ENCODE data around the gene CELF5. TPM values are rescaled to one million over a fixed set of nuclear protein-coding genes. Genes with fewer than 3 reads are reported as not detected.

Gene CELF5
- total RNA-seq, 2 donors from 2014 or later = 2.6 to 3.5 TPM

DNA sequence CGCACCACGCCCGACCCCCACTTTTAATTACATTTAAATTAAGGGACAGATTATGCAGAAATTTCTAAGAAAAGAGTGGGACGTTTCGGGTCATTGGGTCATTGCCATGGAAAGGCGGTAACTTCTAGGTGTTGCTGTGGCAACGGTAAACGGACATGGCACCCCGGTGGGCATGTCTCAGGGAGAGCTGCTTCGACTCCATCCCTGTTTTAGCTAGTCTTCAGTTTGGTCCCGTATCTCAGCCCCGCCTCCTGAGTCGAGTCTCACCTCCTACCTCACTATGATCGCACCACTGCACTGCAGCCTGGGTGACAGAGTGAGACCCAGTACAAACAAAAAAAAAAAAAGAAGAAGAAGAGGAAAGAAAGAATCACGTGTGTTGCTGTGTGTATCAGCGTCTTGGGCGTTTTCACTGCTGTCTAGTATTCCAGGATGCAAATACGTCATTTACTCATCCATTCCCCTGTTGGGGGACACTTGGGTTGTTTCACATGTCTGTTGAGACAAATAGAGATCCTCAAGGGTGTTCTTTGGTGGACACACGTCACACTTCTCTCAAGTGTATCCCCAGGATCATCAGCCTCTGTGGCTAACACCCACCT lies 41.7 kb downstream of the CELF5 start:
- Mint-ChIP-seq H3K9me3 (peaks cover 14% of the 10 kb centered on the region), H3K27me3 (ENCODE audit: insufficient read depth) (peaks cover 34% of the 10 kb centered on the region), H3K4me3 (no peak overlapping the region), H3K27ac (no peak overlapping the region), H3K4me1 (no peaks in the 10 kb centered on the region), H3K36me3 (ENCODE audit: low read depth) (no peaks in the 10 kb centered on the region)
- 79 to 87% methylated on average over 14 to 19 of the region's 19 CpGs for WGBS, 2 experiments (ENCODE audit: insufficient coverage in 1 of 2, insufficient read length in 1 of 2)
- H3K4me3 ChIP-seq (ENCODE audit: low read length) = no peak overlapping the region
- TF ChIP-seq, protein P1, sequence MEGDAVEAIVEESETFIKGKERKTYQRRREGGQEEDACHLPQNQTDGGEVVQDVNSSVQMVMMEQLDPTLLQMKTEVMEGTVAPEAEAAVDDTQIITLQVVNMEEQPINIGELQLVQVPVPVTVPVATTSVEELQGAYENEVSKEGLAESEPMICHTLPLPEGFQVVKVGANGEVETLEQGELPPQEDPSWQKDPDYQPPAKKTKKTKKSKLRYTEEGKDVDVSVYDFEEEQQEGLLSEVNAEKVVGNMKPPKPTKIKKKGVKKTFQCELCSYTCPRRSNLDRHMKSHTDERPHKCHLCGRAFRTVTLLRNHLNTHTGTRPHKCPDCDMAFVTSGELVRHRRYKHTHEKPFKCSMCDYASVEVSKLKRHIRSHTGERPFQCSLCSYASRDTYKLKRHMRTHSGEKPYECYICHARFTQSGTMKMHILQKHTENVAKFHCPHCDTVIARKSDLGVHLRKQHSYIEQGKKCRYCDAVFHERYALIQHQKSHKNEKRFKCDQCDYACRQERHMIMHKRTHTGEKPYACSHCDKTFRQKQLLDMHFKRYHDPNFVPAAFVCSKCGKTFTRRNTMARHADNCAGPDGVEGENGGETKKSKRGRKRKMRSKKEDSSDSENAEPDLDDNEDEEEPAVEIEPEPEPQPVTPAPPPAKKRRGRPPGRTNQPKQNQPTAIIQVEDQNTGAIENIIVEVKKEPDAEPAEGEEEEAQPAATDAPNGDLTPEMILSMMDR (conservative IDR thresholded peaks at IDR 0.05) = no peak
- H3K9me3 ChIP-seq (ENCODE audit: control insufficient read depth, low read length) = no peaks in the 10 kb centered on the region
- no peaks in the 10 kb centered on the region for H3K36me3 ChIP-seq (ENCODE audit: control insufficient read depth, insufficient read depth, low read length)
- DNase-seq = no peak
- H3K27me3 ChIP-seq (ENCODE audit: control insufficient read depth, insufficient read depth, low read length, poor library complexity, severe bottlenecking) = peaks cover 8% of the 10 kb centered on the region
- H3K9ac ChIP-seq (ENCODE audit: extremely low read depth, low read length, poor library complexity, severe bottlenecking) = no peak overlapping the region
- H3K27ac ChIP-seq (ENCODE audit: low read depth, low read length) = no peak overlapping the region
- no peaks in the 10 kb centered on the region for H3K4me1 ChIP-seq (ENCODE audit: control insufficient read depth, insufficient read depth, low read length)

DNA sequence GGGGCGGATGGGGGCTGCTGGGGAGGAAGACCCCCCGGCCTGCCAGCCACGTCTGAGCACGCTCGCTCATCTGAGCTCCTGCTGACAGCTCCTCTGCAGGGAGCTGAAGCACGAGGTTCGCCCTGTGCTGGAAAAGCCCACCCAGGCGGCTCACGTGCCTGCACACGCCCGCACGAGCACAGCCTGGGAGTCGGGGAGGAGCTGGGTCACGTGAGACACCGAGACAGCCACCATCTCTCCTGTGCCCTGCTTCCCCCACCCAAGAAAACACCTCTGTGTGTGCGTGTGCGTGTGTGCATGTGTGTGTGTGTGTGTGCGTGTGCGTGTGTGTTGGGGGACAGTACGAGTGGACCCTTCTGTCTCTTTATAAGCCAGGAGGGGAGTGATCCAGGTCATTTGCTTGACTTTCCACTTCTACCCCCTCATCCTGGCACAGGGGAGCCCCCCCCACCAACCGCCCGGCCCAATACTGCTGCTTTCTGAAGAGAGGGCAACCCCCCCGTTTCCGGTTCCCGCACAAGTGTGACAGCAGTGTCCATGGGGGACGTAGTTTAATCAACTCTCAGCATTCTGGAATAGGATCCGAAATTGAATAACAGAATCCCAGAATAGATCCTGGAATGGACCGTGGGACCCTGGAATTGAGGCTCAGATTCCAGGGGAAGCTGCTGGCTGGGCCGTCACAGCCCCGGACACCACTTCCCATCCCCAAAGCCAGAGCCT lies 42.5 kb downstream of the CELF5 start:
- no peak overlapping the region for H3K9ac ChIP-seq (ENCODE audit: extremely low read depth, low read length, poor library complexity, severe bottlenecking)
- no peak overlapping the region for H3K4me3 ChIP-seq (ENCODE audit: low read length)
- H3K9me3 Mint-ChIP-seq = peaks cover 14% of the 10 kb centered on the region
- no peak for DNase-seq
- no peaks in the 10 kb centered on the region for H3K4me1 ChIP-seq (ENCODE audit: control insufficient read depth, insufficient read depth, low read length)
- no peaks in the 10 kb centered on the region for H3K4me1 Mint-ChIP-seq
- 58 to 74% methylated on average over 12 to 30 of the region's 30 CpGs for WGBS, 2 experiments (ENCODE audit: insufficient coverage in 1 of 2, insufficient read length in 1 of 2)
- H3K27me3 ChIP-seq (ENCODE audit: control insufficient read depth, insufficient read depth, low read length, poor library complexity, severe bottlenecking) = peaks cover 8% of the 10 kb centered on the region
- no peak overlapping the region for H3K27ac Mint-ChIP-seq
- H3K9me3 ChIP-seq (ENCODE audit: control insufficient read depth, low read length) = no peaks in the 10 kb centered on the region
- H3K27me3 Mint-ChIP-seq (ENCODE audit: insufficient read depth) = peaks cover 42% of the 10 kb centered on the region
- TF ChIP-seq, protein P1 (conservative IDR thresholded peaks at IDR 0.05) = no peak
- H3K36me3 Mint-ChIP-seq (ENCODE audit: low read depth) = no peaks in the 10 kb centered on the region
- no peak overlapping the region for H3K4me3 Mint-ChIP-seq
- H3K27ac ChIP-seq (ENCODE audit: low read depth, low read length) = no peak overlapping the region
- H3K36me3 ChIP-seq (ENCODE audit: control insufficient read depth, insufficient read depth, low read length) = no peaks in the 10 kb centered on the region

DNA sequence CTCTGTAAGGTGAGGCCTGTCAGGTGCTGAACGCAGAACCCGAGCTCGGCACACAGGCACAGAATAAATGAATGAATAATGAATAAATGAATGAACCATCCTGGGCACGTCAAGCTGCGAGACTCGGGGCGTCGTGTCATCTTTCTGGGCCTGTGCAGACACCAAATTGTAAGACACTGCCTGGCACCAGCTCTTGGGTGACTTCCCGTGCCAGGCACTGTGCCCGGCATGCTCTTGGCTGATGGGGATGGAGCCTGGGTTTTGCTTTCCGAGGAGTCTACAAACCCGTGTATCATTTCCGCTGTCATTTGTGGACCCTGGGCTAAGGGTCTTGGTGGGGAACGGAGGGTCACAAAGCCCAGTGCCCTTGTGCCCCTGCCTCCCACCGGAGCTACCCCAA lies 43.9 kb downstream of the CELF5 start:
- Histone ChIP-seq H3K4me3 (ENCODE audit: low read length) (no peak overlapping the region), H3K36me3 (ENCODE audit: control insufficient read depth, insufficient read depth, low read length) (no peaks in the 10 kb centered on the region), H3K9ac (ENCODE audit: extremely low read depth, low read length, poor library complexity, severe bottlenecking) (no peak overlapping the region), H3K9me3 (ENCODE audit: control insufficient read depth, low read length) (no peaks in the 10 kb centered on the region), H3K4me1 (ENCODE audit: control insufficient read depth, insufficient read depth, low read length) (no peaks in the 10 kb centered on the region), H3K27me3 (ENCODE audit: control insufficient read depth, insufficient read depth, low read length, poor library complexity, severe bottlenecking) (peaks cover 8% of the 10 kb centered on the region), H3K27ac (ENCODE audit: low read depth, low read length) (no peak overlapping the region)
- 89 to 93% methylated on average over 15 of the region's 15 CpGs for WGBS, 2 experiments (ENCODE audit: insufficient coverage in 1 of 2, insufficient read length in 1 of 2)
- H3K27me3 Mint-ChIP-seq (ENCODE audit: insufficient read depth) = peaks cover 51% of the 10 kb centered on the region
- TF ChIP-seq, protein P1 (conservative IDR thresholded peaks at IDR 0.05) = no peak
- H3K4me1 Mint-ChIP-seq = no peaks in the 10 kb centered on the region
- no peaks in the 10 kb centered on the region for H3K36me3 Mint-ChIP-seq (ENCODE audit: low read depth)
- DNase-seq = no peak
- peaks cover 20% of the 10 kb centered on the region for H3K9me3 Mint-ChIP-seq
- no peak overlapping the region for H3K27ac Mint-ChIP-seq
- no peak overlapping the region for H3K4me3 Mint-ChIP-seq

Data from endodermal cell (in vitro differentiated cells).